HG02885 (cell line): ENCODE results near the gene ATG2A.

ENCODE experiments used
- ATAC-seq: cut with Tn5 transposase; IDR thresholded peaks from one replicate; pipeline ENCODE4 v1.9.1; 2021; ENCODE audit warnings: mild to moderate bottlenecking; ENCODE audit not compliant: unreplicated experiment, poor library complexity

Gene ATG2A

GRCh38 chr11:64888729-64889511, 28.1 kb downstream of the ATG2A start:
- ATAC-seq = no peak

- no peak for ATAC-seq
Measured at GRCh38 chr11:64888406-64888728, 28.6 kb downstream of the ATG2A start.

GRCh38 chr11:64887757-64888405, 29.1 kb downstream of the ATG2A start:
- ATAC-seq = peak; percentile 80

GRCh38 chr11:64887234-64887756, 29.7 kb downstream of the ATG2A start:
- no peak for ATAC-seq

GRCh38 chr11:64885367-64886286, 31.4 kb downstream of the ATG2A start:
- ATAC-seq = no peak

- ATAC-seq = no peak
Measured at GRCh38 chr11:64884019-64884418, 33.0 kb downstream of the ATG2A start.

- ATAC-seq = no peak
Measured at GRCh38 chr11:64883575-64883974, 33.4 kb downstream of the ATG2A start.

- no peak for ATAC-seq
Measured at GRCh38 chr11:64882243-64882642, 34.8 kb downstream of the ATG2A start.

- ATAC-seq = no peak
Measured at GRCh38 chr11:64881476-64881875, 35.5 kb downstream of the ATG2A start.

GRCh38 chr11:64880240-64881001, 36.6 kb downstream of the ATG2A start:
- ATAC-seq = no peak

- ATAC-seq = no peak
Measured at GRCh38 chr11:64879244-64879900, 37.6 kb downstream of the ATG2A start.

- peak; percentile 77 for ATAC-seq
Measured at GRCh38 chr11:64878494-64879243, 38.3 kb downstream of the ATG2A start, which contains the start of gene EHD1. EHD1 (minus strand) TSS chr11:64878621; CDS start chr11:64878464, 157 bp downstream.

GRCh38 chr11:64878223-64878493, 38.9 kb downstream of the ATG2A start:
- ATAC-seq = no peak

- peak; percentile 6 for ATAC-seq
Measured at GRCh38 chr11:64877390-64878222, 39.4 kb downstream of the ATG2A start.

- no peak for ATAC-seq
Measured at GRCh38 chr11:64876835-64877341, 40.1 kb downstream of the ATG2A start.

GRCh38 chr11:64876229-64876750, 40.7 kb downstream of the ATG2A start:
- no peak for ATAC-seq

- ATAC-seq = no peak
Measured at GRCh38 chr11:64875369-64876228, 41.4 kb downstream of the ATG2A start.
